Measurements from ENCODE around the gene PABPC1L.
"Not testable (repeated sequence)": the region's sequence is repeated elsewhere in the genome, so short reads cannot be mapped to it uniquely, and the experiment has no call there.

Gene PABPC1L

GRCh38 chr20:44909872-44910689 lies at the start of gene PABPC1L:
TSS of gene PABPC1L (plus strand) at chr20:44910060. CDS start at chr20:44910144, 84 bp downstream.
- no peak for FAIRE-seq

GRCh38 chr20:44861531-44862006 lies 48.3 kb upstream of the PABPC1L start:
- no peak for FAIRE-seq

GRCh38 chr20:44862286-44862685 lies 47.6 kb upstream of the PABPC1L start:
- FAIRE-seq = no peak

GRCh38 chr20:44863365-44864084 lies 46.3 kb upstream of the PABPC1L start:
- FAIRE-seq = not testable (repeated sequence)

- FAIRE-seq = not testable (repeated sequence)
These were observed 45.4 kb upstream of the PABPC1L start for GRCh38 chr20:44864493-44864892.

GRCh38 chr20:44866703-44867335 lies 43.0 kb upstream of the PABPC1L start:
- no peak for FAIRE-seq

GRCh38 chr20:44869471-44869870 lies 40.4 kb upstream of the PABPC1L start:
- FAIRE-seq = no peak

GRCh38 chr20:44882360-44882759 lies 27.5 kb upstream of the PABPC1L start:
- FAIRE-seq = not testable (repeated sequence)

- no peak for FAIRE-seq
These were observed 26.5 kb upstream of the PABPC1L start for GRCh38 chr20:44883214-44883902.

- FAIRE-seq = no peak
These were observed 24.9 kb upstream of the PABPC1L start for GRCh38 chr20:44884907-44885391.

- peak; percentile 91 for FAIRE-seq
These were observed 24.2 kb upstream of the PABPC1L start, which contains the start of gene YWHAB for GRCh38 chr20:44885392-44886265. TSS of gene YWHAB (plus strand) at chr20:44885705. CDS start at chr20:44901534, 15,829 bp downstream.

- no peak for FAIRE-seq
These were observed 23.6 kb upstream of the PABPC1L start for GRCh38 chr20:44886266-44886651.

GRCh38 chr20:44886828-44887227 lies 23.0 kb upstream of the PABPC1L start:
- no peak for FAIRE-seq

- no peak for FAIRE-seq
These were observed 22.4 kb upstream of the PABPC1L start for GRCh38 chr20:44887466-44887865.

GRCh38 chr20:44888226-44889103 lies 21.4 kb upstream of the PABPC1L start:
- no peak for FAIRE-seq

GRCh38 chr20:44891826-44892225 lies 18.0 kb upstream of the PABPC1L start:
- no peak for FAIRE-seq

GRCh38 chr20:44894959-44895358 lies 14.9 kb upstream of the PABPC1L start:
- no peak for FAIRE-seq

- FAIRE-seq = no peak
These were observed 13.3 kb upstream of the PABPC1L start for GRCh38 chr20:44896583-44896982.

GRCh38 chr20:44897133-44897532 lies 12.7 kb upstream of the PABPC1L start:
- FAIRE-seq = no peak

GRCh38 chr20:44900231-44900854 lies 9.5 kb upstream of the PABPC1L start:
- FAIRE-seq = no peak

Measured in A204.1 (cell line).